GM19467 (cell line): ENCODE results near the gene OLFM1.
"Not testable (repeated sequence)": the region's sequence is repeated elsewhere in the genome, so short reads cannot be mapped to it uniquely, and the experiment has no call there.

Experiments
- ATAC-seq: cut with Tn5 transposase; IDR thresholded peaks from one replicate; pipeline ENCODE4 v1.9.1; 2021; ENCODE audit warnings: mild to moderate bottlenecking, moderate library complexity; ENCODE audit not compliant: unreplicated experiment

The OLFM1 gene

DNA sequence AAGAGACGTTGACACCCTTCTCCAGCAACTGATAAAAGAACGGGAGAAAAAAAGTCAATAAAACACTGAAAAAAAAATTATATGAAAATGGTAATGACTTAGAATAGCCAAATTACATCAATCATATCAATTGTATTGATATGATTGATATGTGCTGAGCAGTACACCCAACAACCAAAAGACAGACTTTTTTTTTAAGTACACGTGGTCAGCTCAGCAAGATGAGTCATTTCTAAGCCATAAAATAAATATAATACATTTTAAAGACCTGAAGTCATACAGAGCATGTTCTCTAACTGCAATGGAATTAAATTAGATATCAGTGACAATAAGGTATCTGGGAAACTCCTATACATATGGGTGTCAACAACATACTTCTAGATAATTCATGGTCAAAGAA is 30.9 kb upstream of the OLFM1 start:
- ATAC-seq, result no peak

DNA sequence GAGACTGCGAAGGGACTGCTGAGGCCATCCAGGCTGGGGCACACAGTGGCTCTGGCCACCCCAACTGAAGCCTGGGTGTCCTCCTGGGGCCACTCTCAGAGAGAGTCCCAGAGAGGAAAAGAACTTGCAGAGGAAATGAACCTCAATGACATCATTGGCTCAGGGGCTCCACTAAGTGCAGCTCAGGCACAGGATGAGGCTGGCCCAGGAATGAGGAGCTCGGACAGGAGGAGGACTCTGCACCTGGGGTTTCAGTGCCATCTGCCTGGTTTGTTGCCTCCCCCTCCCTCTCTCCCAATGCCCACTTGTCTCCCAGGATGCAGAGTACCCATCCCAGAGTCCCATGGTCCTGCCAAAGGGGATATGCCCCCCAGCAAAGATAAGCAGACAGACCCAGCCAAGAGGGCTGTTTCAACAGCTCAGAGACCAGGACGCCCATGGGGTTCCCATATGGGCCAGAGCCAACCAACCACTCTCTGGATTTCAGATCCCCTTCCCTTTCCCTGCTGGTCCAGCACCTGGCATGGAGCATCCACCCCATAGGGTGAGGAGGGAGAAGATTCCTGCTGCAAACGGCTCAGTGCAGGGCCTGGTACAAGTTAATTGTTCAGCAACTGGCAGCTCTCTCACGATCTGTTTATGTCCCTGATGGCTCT is 26.9 kb upstream of the OLFM1 start:
- ATAC-seq, result no peak

DNA sequence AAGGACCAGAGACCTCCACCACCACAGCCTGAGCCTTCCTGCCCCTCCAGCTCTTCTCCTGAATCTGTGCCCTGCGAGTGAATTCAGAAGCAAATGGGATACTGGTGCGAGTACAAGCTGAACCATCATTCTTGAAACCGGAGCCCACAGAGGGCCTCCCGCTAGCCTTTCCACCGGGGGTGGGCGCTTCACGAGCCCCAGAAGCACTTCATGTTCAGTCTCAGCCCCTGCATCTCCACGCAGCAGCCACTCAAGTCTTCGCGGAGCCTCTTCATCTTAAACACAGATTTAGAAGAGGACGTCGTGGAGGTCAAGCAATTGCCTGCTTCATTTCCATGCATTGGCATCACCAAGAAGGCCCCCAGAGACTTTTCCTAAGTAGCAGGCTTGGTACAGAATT is 26.0 kb upstream of the OLFM1 start:
- no peak for ATAC-seq

DNA sequence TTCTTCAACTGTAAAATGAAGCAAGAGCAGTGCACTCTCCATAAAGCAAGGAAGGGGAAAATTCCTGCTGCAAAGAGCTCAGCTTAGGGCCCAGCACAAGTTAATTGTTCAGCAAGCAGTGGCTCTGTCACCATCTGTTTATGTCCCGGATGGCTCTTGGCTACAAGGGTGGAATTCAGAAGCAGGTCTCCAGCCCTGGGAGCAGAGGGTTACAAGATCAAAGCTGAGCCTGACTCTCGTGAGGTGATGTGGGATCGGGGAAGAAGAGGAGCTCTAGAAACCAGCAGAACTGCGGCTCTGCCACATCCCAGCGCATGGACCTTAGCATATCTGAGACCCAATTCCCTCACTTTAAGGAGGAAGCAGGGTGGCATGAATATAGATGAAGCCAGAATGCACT is 25.2 kb upstream of the OLFM1 start:
- ATAC-seq, result no peak

DNA sequence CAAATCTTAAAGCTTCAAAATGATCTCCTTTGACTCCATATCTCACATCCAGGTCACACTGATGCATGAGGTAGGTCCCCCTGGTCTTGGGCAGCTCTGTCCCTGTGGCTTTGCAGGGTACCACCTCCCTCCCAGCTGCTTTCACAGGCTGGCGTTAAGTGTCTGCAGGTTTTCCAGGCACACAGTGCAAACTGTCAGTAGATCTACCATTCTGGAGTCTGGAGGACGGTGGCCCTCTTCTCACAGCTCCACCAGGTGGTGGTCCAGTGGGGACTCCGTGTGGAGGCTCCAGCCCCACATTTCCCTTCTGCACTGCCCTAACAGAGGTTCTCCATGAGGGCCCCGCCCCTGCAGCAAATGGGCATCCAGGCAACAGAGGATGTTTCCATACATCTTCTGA is 24.0 kb upstream of the OLFM1 start:
- ATAC-seq, result not testable (repeated sequence)

DNA sequence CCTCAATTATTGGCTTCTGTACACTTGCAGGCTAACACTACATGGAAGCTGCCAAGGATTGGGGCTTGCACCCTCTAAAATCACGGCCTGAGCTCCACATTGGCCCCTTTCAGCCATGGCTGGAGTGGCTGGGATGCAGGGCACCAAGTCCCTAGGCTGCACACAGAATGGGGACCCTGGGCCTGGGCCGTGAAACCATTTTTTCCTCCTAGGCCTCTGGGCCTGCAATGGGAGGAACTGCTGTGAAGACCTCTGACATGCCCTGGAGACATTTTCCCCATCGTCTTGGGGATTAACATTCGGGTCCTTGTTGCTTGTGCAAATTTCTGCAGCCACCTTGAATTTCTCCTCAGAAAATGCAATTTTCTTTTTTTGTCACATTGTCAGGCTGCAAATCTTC is 23.6 kb upstream of the OLFM1 start:
- ATAC-seq, result not testable (repeated sequence)

DNA sequence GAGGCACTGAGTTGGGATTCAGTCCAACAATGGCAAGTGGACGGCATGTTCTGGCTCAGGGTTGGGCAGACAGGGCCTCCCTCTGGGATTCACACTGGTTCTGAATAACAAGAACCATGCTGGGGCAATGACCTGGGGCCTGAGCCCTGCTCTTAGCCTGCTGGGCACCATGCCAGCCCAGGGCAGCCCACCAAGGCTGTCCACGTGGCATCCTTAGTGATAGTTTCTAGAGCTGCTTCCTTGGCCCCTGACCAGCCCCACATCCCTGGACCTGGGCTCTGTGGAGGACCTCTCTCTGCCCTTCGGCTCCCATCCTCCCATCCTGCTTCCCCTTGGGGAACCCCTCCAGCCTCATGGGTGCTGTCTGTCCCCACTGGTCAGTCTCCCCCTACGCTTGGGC is 22.3 kb upstream of the OLFM1 start:
- ATAC-seq, result no peak

DNA sequence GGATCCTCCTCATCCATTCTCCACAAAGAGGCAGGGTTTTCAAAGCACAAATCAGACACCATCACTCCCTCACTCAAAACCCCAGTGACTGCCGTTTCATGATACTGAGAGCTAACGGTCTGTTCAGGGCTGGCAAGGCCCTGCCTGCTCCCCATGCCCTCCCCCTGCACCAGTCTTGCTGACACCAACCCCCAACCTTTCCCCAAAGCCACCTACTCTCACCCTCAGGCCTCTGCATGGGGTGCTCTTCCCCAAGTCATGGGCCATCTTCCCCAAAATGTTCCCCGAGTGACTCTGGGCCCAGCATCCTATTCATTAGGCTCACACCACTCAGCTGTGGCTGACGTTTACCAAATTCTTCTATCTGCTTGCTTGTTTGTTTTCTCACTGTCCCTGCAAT is 21.7 kb upstream of the OLFM1 start:
- no peak for ATAC-seq

DNA sequence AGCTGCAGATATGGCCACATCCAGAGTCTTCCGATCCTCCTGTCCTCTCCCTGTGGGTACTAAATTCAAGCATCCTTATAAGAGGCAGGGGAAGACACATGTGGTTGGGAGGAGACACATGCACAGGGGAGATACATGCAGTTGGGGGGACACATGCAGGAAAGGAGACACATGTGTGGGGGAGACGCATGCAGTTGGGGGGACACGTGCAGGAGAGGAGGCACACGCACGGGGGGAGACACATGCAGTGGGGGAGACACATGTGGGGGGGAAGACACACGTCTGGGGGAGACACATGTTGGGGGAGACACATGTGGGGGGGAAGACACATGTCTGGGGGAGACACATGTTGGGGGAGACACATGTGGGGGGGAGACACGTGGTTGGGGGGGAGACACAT is 21.2 kb upstream of the OLFM1 start:
- no peak for ATAC-seq

DNA sequence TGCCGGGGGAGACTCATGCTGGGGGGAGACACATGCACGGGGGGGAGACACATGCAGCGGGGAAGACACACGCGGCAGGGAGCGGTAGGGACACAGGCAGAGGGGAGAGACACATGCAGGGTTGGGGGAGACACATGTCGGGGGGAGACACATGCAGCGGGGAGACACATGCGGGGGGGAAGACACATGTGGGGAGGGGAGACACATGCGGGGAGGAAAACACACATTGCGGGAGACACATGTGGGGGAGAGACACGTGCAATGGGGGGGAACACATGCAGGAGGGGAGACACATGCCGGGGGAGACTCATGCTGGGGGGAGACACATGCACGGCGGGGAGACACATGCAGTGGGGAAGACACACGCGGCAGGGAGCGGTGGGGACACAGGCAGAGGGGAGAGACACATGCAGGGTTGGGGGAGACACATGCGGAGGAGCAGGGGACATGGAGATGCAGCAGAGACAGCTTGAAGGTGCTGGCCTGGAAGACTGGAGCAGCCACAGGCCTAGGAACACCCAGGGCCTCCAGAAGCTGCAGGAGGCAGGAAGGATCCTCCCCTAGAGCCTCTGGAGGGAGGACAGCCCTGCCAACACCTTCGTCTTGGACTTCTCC is 20.3 kb upstream of the OLFM1 start:
- no peak for ATAC-seq

DNA sequence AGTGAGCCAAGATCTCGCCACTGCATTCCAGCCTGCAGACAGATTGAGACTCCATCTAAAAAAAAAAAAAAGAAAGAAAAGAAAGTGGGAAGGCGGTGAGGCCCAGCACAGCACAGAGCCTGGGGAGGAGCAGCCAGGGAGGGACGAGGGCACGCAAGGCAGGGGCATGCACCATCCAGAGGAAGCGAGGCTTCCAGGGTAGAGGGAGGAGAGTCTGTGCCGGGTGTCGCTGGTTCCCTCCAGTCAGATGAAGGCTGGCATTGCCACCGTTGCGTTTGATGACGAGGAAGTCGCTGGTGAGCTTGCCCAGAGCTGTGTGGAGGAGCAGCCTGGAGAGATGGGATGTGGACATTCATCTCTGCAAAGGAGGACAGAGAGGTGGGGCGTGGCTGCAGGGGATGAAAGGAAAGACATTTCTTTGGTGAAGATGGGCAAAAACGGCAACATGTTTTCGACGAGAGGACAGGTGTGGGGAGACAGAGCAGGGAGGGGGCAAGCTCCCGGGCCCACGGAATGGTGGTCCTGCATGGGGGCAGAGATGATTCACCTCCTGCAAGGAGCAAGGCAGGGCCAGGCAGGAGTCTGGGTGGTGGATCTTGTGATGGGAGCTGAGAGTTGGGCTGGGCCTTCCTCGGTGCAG is 18.6 kb upstream of the OLFM1 start:
- no peak for ATAC-seq

DNA sequence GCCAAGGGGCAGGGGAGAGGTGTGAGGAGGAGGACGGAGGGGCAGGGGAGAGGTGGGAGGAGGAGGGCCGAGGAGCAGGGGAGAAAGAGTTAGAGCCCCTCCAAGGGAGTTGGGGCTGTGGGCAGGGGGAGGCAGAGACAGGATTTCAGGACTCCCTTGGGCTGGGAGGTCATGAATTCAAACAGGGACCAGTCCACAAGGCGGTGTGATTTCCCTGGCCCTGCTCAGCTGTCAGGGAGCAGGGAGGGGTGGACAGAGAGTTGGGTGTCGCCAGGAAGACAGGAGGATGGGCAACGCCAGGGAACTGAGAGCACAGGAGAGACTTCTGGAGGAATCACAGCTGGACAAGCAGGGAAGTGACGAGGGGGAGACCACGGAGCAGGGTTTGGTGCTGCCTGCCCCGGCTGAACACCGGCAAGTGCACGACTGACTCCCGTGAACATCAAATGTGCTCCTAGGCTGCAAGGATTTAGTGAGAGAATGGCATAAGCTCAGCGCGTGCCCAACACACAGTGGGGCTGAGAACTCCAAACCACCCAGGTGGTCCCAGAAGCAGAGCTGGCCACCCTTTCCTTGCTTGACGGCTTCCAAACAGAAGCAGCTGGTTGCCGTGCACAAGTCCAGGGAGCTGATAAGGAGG is 17.8 kb upstream of the OLFM1 start:
- ATAC-seq, result no peak

DNA sequence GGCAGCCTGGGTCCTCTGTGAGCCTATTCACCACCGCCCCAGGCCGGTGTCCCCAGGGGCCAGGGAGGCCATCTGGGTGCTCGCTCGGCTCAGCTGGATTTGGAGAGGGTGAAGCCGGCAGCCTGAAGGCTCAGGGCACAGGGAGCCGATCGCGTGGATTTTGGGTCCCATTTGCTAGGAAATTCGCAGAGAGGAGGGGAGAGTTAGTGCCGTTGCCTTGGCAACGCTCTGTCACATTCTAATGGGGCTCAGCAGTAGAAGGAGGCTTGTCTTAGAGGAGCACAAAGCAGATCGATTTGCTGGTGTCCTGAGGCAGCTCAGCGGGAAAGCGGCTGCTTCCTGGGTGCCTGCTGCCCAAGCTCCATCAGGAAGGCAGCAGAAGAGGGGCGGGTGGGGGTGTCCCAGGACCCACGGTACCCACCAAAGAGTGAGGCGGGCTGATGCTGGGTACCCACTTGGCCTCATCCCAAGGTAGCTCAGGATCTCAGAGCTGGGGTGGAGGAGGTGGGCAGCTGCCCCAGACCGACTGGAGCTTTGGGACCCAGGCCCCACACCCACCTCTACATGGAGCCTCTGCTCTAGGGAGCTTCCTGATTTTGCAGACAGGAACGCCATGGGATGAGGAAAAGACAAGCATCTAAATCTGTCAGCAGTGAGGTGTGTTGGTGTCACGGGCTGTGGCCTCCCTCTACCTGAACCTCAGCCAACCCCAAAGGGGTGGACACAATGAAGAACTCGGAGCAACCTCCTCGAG is 17.1 kb upstream of the OLFM1 start:
- ATAC-seq, result no peak

DNA sequence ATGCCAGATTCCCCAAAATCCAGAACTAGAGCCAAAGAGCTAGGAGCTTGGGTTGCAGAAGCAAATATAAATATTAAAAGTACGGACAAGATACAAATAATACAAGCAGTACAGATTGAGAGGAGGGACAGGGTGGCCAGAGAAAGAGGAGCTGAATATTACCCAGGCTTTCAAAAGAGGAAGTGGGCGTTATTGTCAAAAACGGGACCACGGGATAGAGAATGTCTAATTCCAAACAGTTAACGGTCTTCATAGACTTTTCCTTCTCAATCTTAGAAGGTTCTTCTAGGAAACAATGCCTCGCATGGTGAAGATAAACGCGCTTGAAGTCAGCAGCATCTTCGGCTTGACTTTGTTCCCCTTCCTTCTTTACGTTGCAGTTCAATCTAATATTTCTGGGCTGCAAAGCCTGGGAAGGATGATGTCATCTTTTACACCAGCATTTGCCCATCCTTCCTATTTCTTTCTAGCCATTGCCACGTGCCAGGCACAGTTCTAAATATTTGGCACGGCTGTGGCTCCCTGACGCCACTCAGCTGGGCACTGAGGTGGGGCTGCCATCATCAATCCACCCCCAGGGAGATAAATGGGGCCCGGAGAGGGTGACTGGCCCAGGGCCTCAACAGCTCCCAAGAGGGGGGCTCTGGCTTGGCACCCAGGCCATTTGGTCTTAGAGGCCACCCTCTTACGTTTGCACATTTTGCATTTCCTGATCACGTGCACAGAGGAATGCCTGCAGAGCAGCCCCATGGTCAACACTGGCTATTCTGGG is 16.3 kb upstream of the OLFM1 start:
- no peak for ATAC-seq

DNA sequence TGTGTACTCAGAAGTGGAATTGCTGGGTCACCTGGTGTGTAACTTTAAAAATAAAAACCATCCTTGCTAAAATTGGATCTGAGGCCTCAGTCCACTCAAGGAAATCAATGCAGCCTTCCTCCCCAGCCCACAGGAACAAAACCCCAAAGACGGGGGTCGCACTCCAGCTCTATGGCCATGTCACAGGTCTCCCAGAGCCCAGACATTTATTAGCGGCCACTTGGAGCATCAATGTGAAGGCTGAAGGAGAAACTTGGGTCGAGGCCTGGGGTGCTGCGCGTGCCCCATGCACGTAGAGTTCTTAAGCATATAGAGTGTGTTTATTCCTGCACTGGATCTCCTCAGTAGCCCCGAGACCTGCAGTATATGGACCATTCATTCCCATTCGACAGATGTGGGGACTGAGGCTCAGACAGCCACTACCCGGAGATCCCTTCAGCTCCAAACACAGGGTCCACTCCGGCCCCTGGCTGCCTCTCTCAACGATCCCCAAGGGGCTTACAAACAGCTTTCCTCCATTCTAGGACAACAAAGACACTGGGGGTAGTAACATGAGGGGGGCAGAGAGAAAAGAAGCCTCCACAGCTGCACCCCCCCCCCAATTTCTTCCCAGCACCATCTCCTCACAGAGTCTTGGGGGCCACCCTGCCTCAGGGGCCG is 14.3 kb upstream of the OLFM1 start:
- no peak for ATAC-seq

DNA sequence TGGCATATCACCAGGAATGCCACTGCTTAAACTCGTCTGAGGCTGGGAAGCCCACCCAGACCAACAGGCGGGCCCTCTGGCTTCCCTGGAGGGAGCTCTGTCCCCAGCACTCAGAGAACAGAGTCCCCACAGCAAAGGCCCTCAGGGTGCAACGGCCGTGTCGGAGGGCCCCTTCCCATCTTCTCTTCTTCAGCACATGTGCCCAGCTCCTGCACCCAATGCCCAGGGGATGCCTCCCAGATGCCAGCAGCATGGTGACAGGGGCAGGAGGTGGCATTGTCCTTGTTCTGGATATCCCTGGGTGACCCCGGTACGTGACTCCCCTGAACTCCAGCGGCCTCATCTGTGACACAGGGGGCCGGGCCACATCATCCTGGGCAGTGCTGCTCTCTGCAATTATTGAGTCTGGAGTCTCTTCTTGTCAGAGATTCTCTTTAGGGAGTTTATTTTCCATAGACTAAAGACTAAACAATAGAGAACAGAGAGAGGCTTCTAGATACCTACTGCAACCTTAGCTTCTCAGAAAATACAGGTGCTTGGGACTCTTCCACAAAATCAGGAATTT is 13.6 kb upstream of the OLFM1 start:
- no peak for ATAC-seq

DNA sequence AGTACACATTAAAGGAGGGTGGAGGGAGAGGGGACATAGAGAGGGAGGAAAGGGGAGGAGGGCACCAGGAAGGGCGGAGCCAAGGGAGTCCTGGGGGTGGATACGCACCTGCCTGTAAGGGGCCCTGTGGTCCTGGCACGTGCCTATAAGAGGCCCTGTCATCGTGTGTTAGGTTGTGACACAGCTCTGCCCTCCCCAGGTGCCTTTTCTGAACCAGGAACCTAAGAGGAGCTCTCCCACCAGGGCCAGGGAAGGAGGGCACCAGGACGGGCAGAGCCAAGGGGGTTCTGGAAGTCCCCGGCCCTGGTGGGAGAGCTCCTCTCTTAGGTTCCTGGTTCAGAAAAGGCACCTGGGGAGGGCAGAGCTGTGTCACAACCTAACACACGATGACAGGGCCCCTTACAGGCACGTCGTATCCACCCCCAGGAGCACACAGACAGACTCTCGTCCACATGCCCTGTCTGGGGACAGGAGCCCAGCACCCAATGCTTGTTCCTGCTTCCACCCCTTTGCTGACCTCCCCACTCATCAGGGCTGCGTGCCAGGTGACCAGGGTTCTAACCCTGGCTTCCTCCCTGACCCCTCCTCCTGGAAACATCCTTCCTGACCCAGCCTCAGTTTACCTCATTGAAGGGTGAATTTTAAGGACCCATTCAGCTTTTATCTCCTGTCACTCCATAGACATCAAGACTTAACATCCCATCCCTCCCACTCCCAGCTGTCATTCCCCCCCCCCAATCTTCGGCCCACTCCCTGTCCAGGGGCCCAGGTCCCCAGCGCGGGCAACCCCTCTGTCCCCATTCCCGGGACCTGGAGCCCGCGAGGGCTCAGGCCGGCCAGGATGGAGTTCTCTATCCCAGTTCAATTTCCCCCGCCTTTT is 12.9 kb upstream of the OLFM1 start:
- ATAC-seq, result no peak

DNA sequence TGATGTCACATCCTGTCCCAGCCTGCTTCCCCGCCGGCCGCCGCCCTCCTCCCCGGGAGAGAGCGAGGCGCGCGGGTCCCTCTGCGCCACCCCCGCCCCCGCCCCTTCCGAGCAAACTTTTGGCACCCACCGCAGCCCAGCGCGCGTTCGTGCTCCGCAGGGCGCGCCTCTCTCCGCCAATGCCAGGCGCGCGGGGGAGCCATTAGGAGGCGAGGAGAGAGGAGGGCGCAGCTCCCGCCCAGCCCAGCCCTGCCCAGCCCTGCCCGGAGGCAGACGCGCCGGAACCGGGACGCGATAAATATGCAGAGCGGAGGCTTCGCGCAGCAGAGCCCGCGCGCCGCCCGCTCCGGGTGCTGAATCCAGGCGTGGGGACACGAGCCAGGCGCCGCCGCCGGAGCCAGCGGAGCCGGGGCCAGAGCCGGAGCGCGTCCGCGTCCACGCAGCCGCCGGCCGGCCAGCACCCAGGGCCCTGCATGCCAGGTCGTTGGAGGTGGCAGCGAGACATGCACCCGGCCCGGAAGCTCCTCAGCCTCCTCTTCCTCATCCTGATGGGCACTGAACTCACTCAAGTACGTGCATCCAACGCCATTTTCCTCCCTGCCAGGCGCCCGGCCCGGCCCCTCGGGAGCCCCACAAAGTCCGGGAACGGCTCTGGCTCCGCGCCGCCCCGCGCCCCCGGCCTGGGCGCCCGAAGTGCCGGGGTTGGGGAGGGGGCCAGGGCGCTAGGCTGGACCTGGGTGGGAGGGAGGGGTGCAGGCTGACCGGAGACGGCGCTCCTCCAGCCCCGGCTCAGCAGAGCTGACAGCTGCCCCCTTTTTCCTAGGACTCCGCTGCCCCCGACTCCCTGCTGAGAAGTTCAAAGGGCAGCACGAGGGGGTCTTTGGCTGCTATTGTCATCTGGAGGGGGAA is 12.0 kb upstream of the OLFM1 start:
- no peak for ATAC-seq
